Activated naive CD4-positive, alpha-beta T cell treated with Interleukin-2 at 50 U/mL for 16 hours (primary cell): ENCODE results near the gene POU2F1.
"Not testable (repeated sequence)": the region's sequence is repeated elsewhere in the genome, so short reads cannot be mapped to it uniquely, and the experiment has no call there.

ENCODE experiments used
- DNase-seq: peaks from one replicate; pipeline ENCODE4 v3.0.0-alpha.2; 2020

Gene POU2F1

DNA sequence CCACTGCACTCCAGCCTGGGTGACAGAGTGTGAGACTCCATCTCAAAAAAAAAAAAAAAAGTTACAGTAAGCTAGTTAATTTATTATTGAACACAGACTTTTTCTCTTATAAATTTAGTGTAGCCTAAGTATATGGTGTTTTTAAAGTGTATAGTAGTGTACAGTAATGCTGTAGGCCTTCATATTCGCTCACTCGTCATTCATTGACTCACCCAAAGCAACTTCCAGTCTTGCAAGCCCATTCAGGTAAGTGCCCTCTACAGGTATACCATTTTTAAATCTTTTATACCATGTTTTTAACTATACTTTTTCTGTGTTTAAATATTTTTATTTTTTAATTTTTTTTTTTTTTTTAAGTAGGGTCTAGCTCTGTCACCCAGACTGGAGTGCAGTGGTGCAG lies 12.1 kb downstream of the POU2F1 start:
- DNase-seq = no peak

- DNase-seq = no peak
Measured at GRCh38 chr1:167233373-167233772, 12.7 kb downstream of the POU2F1 start.

- DNase-seq = no peak
Measured at GRCh38 chr1:167237000-167237399, 16.3 kb downstream of the POU2F1 start.

DNA sequence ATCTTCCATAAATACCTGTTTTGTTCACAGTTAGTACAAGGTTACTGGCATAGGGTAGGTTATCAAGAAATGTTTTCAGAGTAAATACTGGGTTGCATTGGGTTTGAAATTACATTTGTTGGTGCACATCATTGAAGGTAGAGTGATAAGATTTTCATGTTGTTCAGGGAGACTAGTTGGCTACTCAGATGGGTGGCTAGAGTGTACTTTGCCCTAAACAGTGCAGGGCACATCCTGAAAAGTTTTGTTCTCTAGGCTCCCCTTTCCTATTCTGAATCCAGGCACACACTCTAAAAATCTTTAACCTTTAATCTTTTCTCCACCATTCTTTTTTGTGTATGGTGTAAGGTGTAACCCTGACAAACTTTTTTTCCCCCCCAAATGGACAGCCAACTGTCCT lies 18.0 kb downstream of the POU2F1 start:
- DNase-seq = no peak

GRCh38 chr1:167239257-167239656 lies 18.6 kb downstream of the POU2F1 start:
- DNase-seq = no peak

DNA sequence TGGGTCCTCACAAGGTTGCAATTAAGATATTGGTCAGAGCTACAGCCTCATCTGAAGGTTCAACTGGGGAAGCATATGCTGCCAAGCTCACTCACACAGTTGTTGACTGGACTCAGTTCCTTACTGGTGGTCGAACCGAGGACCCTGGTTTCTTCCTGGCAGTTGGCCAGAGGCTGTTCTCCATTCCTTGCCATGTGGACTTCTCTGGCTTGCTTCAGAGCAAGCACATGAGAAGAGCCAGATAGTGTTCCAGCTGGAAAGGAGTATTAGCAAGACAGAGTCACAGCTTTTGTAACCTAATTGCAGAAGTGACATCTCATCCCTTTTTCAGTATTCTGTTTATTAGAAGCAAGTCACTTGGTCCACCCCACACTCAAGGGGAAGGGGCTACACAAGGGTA lies 23.6 kb downstream of the POU2F1 start:
- DNase-seq = no peak

- DNase-seq = not testable (repeated sequence)
Measured at GRCh38 chr1:167245168-167245567, 24.5 kb downstream of the POU2F1 start.

- no peak for DNase-seq
Measured at GRCh38 chr1:167246971-167247370, 26.3 kb downstream of the POU2F1 start.

DNA sequence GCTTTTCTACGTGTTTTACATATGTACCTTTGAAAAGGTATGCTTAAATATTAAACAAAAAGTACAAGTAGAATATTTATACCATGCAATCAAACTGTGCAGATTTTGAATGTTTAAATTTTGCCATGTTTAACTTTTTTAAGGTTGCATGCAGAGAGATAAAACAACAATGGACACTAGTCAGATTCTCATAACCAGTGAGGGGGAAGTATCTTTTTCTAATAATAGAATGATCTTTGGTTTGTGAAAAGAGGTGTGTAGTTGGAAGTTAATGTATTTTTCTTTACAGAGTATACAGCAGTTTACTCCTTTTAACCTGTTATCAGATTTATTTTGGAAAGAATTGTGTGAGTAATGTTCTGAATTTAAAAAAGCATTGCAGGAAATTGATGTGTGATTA lies 27.1 kb downstream of the POU2F1 start:
- no peak for DNase-seq

DNA sequence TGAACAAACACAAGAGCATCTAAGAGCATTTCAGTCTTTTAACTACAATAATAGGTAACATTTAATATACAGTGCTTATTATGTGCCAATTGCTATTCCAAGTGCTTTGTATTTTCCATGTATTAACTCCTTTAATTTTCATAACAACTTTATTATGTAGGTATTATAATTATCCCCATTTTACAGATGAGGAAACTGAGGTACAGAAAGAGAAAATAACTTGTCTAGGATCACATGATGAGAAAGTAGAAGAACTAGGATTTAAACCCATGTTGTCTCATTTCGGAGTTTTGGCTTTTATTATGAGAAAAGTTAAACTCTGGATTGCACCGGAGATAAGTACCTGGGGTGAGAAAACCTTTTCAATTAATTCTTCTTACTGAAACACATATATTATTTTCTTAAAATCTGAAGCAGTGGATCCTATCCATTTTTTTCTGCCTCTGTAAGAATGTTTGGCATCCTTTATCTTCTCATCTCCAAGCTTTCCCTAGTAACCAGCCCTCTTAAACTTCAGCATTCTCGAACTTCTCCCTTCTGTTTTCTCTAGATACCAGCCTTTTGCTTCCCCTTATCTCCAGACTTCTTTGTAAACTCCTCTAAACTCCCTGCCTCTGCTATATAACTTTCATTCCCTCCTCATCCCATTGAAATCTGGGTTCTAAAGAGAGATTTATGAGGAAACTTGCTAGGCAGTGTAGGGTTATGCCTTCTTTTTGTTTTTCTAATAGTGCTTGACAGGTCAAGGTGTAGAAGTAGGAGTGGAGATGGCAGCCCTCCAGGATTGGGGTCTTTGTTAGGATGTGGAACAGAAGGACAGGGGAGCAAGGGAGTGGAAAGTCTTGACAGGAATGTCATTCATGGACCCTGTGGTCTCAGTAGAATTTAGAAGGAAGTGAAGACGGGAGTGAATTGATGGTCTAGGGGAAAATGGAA lies 28.3 kb downstream of the POU2F1 start:
- no peak for DNase-seq

DNA sequence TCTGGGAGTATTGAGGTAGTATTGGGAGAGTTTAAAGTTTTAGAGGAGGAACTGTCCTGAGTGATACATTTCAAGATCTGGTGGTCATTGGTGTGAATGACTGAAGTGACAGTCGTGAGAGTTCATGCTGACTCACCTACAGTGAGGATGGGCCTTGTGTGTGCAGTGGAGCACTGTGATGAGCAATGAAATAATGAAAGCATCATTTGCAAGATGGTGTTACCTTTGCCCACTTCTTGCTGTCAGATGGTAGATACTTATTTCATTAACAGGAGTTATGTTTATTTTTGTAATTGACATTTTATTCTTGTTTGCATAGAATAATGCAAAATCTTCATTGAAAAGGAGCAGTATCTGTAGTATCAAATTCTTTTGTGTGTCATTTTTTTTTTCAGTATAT lies 29.0 kb downstream of the POU2F1 start:
- DNase-seq = no peak

DNA sequence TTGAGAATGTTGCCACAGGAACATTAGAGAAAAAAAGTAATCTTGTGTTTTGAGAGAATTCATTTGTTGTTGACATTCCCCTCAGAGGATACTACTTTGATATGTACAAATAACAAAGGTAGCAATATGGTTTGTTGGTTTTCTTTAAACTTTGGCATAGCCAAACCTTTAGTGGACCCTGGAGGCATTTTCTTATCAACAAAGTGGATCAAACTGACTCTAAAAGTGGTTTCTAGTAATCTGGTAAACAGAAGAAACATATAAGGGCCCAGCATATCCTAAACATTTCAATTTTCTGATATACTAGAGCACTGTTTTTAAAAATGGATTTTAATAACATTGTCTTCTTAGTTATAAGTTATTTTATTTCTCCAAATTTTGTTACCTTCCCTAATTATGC lies 29.8 kb downstream of the POU2F1 start:
- DNase-seq = no peak

GRCh38 chr1:167251472-167251871 lies 30.8 kb downstream of the POU2F1 start:
- DNase-seq = no peak

DNA sequence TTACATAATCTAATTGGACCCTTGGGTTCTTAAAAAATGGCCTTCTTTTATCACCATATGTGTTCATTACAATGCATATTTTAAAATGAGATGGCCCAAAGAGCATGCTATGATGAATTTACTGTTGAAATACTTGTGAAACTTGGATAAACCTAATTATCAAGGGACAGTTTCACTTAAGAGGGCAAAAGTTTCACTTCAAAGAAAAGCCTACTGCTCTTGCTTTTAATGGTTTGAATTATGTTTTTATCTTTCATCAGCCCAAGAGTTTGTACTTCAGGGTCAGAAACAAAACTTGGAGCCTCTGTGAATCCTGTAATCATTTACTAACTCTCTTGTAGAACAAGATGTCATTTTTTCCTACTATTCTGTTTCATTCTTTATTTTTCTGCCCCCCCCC lies 32.3 kb downstream of the POU2F1 start:
- DNase-seq = no peak

DNA sequence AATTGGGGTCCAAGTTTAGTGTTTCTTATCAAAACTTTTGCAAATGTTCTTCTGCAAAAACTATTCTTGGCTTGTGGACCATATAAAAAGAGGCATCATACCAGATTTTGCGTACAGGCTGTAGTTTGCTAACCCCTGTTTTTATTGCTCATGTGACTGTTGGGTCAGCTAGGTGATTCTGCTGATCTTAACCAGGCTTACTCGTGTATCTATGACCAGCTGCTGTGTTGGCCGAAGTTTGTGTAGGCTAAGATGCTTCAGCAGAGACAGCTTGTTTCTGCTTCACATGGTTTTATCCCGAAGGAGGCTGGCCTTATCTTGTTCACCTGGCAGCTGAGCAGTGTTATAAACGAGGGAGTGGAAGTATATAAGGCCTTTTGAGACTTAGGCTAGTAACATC lies 38.2 kb downstream of the POU2F1 start:
- no peak for DNase-seq

DNA sequence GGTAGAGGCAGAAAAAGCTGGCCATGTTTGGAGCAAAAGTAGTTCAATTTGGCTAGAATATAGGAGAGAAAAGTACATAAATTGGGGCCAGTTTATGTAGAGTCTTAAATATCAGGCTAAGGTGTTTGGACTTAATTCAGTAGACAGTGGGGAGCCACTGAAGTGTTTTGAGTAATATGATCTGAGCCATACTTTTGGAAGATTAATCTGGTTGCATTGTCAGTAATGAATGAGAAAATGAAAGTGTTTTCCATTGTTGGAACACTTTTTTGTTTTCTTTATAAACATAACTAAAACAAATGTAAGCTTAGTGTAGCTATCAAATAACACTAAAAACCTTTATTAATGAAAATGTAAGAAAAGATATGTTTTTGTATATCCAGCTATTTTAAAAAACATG lies 42.1 kb downstream of the POU2F1 start:
- DNase-seq = no peak

DNA sequence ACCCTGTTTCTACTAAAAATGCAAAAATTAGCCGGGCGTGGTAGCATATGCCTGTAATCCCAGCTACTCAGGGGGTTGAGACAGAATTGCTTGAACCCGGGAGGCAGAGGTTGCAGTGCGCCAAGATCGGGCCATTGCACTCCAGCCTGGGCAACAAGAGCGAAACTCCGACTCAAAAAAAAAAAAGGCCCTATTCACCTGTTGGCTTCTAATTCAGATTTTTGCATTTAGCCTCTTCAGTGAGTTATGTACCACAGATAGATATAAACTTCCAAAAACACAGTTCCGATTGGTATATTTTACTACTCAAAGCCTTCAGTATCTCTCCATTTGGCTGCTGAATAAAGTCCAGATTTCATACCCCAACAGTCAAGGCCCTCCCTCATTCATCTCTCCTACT lies 42.7 kb downstream of the POU2F1 start:
- DNase-seq = no peak

- DNase-seq = no peak
Measured at GRCh38 chr1:167263819-167264464, 43.3 kb downstream of the POU2F1 start.

- DNase-seq = no peak
Measured at GRCh38 chr1:167266965-167267364, 46.3 kb downstream of the POU2F1 start.

GRCh38 chr1:167268347-167268787 lies 47.7 kb downstream of the POU2F1 start:
- no peak for DNase-seq

DNA sequence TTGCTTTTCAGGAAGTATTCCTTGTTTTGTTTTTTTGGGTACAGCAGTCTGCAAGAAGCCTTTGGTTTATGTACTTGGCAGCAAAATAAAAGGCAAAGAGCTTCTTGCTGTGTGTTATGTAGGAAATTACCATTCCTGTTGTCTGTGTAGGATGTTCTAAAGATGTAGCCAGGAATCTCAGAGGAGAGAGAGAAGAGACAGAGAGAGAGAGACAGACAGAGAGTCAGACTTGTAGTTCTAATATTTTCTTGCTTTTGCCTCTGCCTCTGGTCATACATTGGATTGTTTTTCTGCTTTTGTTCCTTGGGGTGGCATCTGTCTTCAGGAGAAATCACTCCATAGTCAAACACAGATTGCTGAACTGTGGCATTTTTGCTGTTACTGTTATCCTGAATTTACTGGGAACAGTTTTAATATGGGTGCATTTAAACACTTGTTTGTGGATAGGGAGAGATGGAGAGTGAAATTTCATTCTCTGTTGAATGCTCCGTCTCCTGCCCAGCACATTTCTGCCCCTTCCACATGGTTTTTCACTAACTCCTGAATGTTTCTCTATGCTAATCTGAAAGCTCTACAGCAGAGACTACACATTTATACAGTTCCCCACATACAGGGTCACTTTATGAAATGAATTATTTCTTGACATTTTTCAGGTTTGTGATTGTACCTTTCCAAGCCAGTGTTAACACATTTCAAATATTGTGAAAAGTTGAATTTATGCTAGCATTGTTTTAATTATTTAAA lies 49.8 kb downstream of the POU2F1 start:
- no peak for DNase-seq

- no peak for DNase-seq
Measured at GRCh38 chr1:167272369-167272957, 51.8 kb downstream of the POU2F1 start.
